Skeletal muscle tissue (tissue), 4 donors: ENCODE data around the gene METTL13. TPM values are rescaled to one million over a fixed set of nuclear protein-coding genes. Genes with fewer than 3 reads are reported as not detected.
A peak's percentile ranks its signal among the peaks of the same experiment; 100 is the strongest.

Experiments used
- H3K27ac ChIP-seq: one replicate; pipeline ENCODE4 v1.7.0; 2013; ENCODE audit warnings: mild to moderate bottlenecking, low read depth, low read length, inconsistent platforms
- H3K27me3 ChIP-seq, 3 donors: one replicate each; pipeline ENCODE4 v1.7.0; 2013; ENCODE audit warnings: low read length in 3 of 3; ENCODE audit not compliant: control insufficient read depth in 3 of 3, insufficient read depth in 3 of 3
- H3K36me3 ChIP-seq, 3 donors: one replicate each; pipeline ENCODE4 v1.7.0; 2013; ENCODE audit warnings: low read length in 3 of 3; ENCODE audit not compliant: control insufficient read depth in 3 of 3, insufficient read depth in 3 of 3
- H3K4me1 ChIP-seq, 3 donors: one replicate each; pipeline ENCODE4 v1.7.0; 2013; ENCODE audit warnings: low read length in 3 of 3, mild to moderate bottlenecking in 3 of 3; ENCODE audit not compliant: control insufficient read depth in 3 of 3, insufficient read depth in 3 of 3
- H3K4me3 ChIP-seq, 3 donors: one replicate each; pipeline ENCODE4 v1.7.0; 2013; ENCODE audit warnings: low read length in 3 of 3
- H3K9ac ChIP-seq, 3 donors: one replicate each; pipeline ENCODE4 v1.7.0; 2013; ENCODE audit warnings: low read length in 3 of 3, mild to moderate bottlenecking in 3 of 3, moderate library complexity in 2 of 3, low read depth in 1 of 3
- H3K9me3 ChIP-seq, 3 donors: one replicate each; pipeline ENCODE4 v1.7.0; 2013; ENCODE audit warnings: low read length in 3 of 3; ENCODE audit not compliant: control insufficient read depth in 3 of 3
- total RNA-seq: library from RNA; depleted of rRNA; stranded (reverse); fragments of >200 nt; gene quantifications from one replicate; pipeline ENCODE4 v1.2.3, GENCODE V29; 2014
- donor health status: Osteomylitis.

The METTL13 gene, protein sequence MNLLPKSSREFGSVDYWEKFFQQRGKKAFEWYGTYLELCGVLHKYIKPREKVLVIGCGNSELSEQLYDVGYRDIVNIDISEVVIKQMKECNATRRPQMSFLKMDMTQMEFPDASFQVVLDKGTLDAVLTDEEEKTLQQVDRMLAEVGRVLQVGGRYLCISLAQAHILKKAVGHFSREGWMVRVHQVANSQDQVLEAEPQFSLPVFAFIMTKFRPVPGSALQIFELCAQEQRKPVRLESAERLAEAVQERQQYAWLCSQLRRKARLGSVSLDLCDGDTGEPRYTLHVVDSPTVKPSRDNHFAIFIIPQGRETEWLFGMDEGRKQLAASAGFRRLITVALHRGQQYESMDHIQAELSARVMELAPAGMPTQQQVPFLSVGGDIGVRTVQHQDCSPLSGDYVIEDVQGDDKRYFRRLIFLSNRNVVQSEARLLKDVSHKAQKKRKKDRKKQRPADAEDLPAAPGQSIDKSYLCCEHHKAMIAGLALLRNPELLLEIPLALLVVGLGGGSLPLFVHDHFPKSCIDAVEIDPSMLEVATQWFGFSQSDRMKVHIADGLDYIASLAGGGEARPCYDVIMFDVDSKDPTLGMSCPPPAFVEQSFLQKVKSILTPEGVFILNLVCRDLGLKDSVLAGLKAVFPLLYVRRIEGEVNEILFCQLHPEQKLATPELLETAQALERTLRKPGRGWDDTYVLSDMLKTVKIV
- 11.0 TPM for total RNA-seq

DNA sequence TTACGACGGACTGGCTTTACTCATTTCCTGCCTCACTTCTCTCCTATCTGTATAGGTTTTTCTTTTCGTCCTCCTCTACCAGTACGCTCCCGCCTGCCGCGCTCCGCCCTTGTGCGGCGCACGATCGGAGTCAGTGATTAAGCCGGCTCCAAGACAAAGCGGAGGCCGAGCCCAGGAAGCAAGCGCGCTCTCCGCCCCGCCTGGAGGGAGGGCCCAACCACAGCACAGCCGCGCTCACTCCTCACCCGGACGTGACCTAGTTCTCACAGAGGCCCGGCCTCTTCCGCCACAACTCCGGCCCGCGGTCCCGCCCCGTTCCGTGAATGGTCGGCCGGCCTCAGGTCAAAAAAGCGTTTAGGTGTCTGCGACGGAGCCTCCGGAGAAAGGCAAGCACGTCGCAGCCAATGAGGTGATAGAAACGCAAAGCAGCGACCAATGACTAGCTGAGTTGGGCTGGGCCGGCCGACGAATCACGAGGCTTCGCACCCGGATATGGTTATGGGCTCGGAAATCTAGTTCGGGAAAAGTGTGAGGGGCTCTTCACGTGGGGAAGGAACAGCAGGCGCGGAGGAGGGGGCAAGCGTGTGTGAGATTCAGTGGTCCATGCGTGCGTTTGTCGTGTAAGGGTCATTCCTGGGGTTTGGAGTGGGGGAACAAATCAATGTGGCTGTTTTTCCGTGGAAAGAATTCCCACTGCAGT lies at the start of gene METTL13:
Gene METTL13, plus strand, starts transcription at position 485 of the 700 bp plus-strand sequence. CDS start 308 bp downstream, outside the sequence.
- Histone ChIP-seq H3K27me3 (no peaks in the 10 kb centered on the region), H3K9me3 (no peaks in the 10 kb centered on the region), H3K4me1 (peaks cover 34 to 50% (median 36%) of the 10 kb centered on the region in 3 donors), H3K4me3 (peak within 1 kb of the TSS; percentile 91 to 99 (median 98)), H3K36me3 (peaks cover 18 to 25% (median 24%) of the 10 kb centered on the region in 3 donors), H3K9ac (peak within 1 kb of the TSS; percentile 88 to 97 (median 96)), H3K27ac (peak within 1 kb of the TSS; percentile 85)

- peaks cover 6 to 14% (median 7%) of the 10 kb centered on the region in 3 donors for H3K4me1 ChIP-seq
- H3K4me3 ChIP-seq = no peak overlapping the region
- H3K27ac ChIP-seq = no peak overlapping the region
- no peaks in the 10 kb centered on the region for H3K27me3 ChIP-seq
- peaks cover 9 to 27% (median 12%) of the 10 kb centered on the region in 3 donors for H3K36me3 ChIP-seq
- no peaks in the 10 kb centered on the region for H3K9me3 ChIP-seq
- no peak overlapping the region for H3K9ac ChIP-seq
Measured at GRCh38 chr1:171736196-171736595, 45.3 kb upstream of the METTL13 start.

DNA sequence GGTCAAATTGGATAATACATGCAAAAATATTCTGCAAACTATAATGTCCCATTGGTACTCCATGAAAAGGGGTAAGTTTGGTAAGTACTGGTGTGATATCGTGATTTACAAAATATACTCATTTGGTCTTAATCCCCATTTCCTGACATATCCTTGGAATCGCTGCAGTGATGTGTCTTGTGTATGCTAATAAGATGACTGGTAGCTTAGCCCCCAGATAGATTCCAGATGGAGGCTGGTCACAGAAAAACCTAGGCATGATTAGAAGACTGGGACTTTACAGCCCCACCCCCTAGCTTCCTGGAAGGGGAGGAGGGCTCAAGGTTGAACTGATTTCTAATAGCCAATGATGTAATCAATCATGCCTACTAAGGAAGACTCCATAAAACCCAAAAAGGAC lies 42.5 kb upstream of the METTL13 start:
- no peak overlapping the region for H3K9ac ChIP-seq
- H3K36me3 ChIP-seq = peaks cover 7 to 27% (median 12%) of the 10 kb centered on the region in 3 donors
- H3K4me3 ChIP-seq = no peak overlapping the region
- peaks cover 15 to 21% (median 17%) of the 10 kb centered on the region in 3 donors for H3K4me1 ChIP-seq
- H3K27ac ChIP-seq = no peak overlapping the region
- H3K27me3 ChIP-seq = no peaks in the 10 kb centered on the region
- no peaks in the 10 kb centered on the region for H3K9me3 ChIP-seq

DNA sequence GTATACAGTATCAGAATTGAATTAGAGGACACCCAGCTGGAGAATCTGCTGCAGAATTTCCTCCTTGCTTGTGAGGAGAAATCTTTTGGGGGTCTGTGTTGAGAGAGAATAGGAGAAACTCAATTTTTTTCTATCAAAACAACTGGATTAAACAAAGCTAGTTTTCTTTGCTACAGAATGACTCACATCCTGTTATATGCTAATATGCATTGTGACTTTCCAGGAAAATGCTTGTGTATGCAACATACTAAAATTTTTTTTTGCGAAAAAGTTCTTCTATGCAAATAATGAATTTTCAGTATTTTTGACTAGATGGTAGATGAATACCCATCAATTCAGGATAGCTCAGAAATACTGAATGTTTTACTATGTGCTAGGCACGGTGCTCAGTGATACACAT lies 41.8 kb upstream of the METTL13 start:
- H3K4me3 ChIP-seq = no peak overlapping the region
- H3K27me3 ChIP-seq = no peaks in the 10 kb centered on the region
- H3K9me3 ChIP-seq = no peaks in the 10 kb centered on the region
- peaks cover 7 to 27% (median 12%) of the 10 kb centered on the region in 3 donors for H3K36me3 ChIP-seq
- peaks cover 20 to 26% (median 21%) of the 10 kb centered on the region in 3 donors for H3K4me1 ChIP-seq
- peak overlapping the region in 1 of 3 donors; percentile 25 for H3K9ac ChIP-seq
- H3K27ac ChIP-seq = no peak overlapping the region

DNA sequence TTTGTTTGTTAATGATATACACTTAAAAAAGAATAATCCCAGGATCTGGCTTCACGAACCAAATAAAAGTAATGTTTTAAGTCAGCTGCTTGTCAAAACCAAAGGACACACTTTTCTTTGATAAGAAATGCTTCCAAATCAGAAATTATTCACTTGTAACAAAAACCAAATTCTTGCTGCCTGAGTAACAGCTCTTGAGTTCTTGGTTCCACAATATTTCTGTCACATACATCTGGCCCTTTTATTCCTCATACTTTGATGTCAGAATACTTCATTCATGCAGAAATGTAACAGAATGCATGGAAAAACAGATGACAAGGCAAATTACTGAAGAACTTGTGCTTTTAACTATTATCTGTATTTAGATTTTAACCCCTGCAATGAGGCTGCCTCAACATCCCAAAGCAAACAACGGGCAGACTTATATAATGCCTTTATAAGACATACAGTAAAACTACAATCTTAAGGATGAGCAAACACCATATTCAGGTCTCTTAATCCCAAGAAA lies 41.0 kb upstream of the METTL13 start:
- peaks cover 20 to 26% (median 21%) of the 10 kb centered on the region in 3 donors for H3K4me1 ChIP-seq
- H3K9me3 ChIP-seq = no peaks in the 10 kb centered on the region
- H3K4me3 ChIP-seq = peak overlapping the region in 2 of 3 donors; percentile 90 to 97
- H3K9ac ChIP-seq = peak overlapping the region in 1 of 3 donors; percentile 95
- no peak overlapping the region for H3K27ac ChIP-seq
- H3K27me3 ChIP-seq = no peaks in the 10 kb centered on the region
- H3K36me3 ChIP-seq = peaks cover 7 to 25% (median 12%) of the 10 kb centered on the region in 3 donors

DNA sequence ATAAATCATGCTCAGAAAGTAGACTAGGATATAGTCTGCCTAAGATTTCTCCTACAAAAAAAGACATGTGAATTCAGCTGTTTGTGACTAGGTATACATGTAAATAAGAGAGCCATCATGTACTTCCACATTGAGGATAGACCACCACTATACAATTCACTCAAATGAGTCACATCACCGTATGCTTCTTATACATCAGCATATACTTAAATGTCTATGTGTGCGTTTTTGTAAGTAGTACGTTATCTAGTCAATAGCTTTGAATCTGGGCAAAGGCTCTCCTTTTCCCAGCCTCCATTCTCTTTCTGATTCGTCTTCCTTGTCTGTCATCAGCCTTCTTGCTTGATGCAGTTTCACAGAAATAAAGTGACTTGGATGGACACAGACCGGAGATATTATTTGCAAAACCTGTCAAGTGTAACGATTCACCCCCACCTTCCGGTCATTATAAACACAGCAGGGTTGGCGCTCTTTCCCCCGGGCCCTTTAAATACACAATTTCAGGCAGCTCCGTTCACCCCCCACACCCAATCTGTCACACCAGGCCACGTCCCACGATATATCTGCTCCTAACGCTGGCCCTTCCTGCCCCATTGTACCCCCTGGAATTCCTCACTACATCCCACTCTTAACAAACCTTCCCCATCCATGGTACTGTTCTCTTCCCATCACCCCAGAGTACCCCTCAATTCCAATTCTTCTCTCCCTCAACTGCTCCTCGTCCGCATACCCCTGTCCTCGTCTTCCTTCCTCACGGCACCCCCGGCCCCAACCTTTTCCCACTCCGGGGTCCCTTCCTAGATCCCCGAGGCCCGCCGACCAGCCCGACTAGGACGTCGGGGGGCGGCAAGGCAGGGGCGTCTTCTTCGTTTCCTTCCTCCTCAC lies 40.2 kb upstream of the METTL13 start:
- Histone ChIP-seq H3K9me3 (no peaks in the 10 kb centered on the region), H3K36me3 (peaks cover 5 to 17% (median 9%) of the 10 kb centered on the region in 3 donors), H3K4me1 (peaks cover 20 to 26% (median 21%) of the 10 kb centered on the region in 3 donors), H3K27me3 (no peaks in the 10 kb centered on the region), H3K27ac (peak overlapping the region; percentile 98), H3K4me3 (peak overlapping the region; percentile 90 to 97 (median 96)), H3K9ac (peak overlapping the region; percentile 95 to 97 (median 95))

GRCh38 chr1:171741872-171742576 lies 39.4 kb upstream of the METTL13 start, which contains the start of gene VAMP4:
Gene VAMP4 (minus strand): TSS chr1:171742065. CDS start chr1:171738414, 3,651 bp downstream.
- H3K36me3 ChIP-seq = peaks cover 0 to 12% (median 2%) of the 10 kb centered on the region in 3 donors
- peaks cover 20 to 26% (median 21%) of the 10 kb centered on the region in 3 donors for H3K4me1 ChIP-seq
- H3K9me3 ChIP-seq = no peaks in the 10 kb centered on the region
- H3K27ac ChIP-seq = peak within 1 kb of the TSS; percentile 98
- no peaks in the 10 kb centered on the region for H3K27me3 ChIP-seq
- peak within 1 kb of the TSS; percentile 95 to 97 (median 95) for H3K9ac ChIP-seq
- H3K4me3 ChIP-seq = peak within 1 kb of the TSS; percentile 90 to 97 (median 96)

GRCh38 chr1:171742577-171742922 lies 38.9 kb upstream of the METTL13 start:
- H3K4me3 ChIP-seq = peak overlapping the region; percentile 90 to 97 (median 96)
- no peaks in the 10 kb centered on the region for H3K9me3 ChIP-seq
- peaks cover 0 to 8% (median 0%) of the 10 kb centered on the region in 3 donors for H3K36me3 ChIP-seq
- H3K4me1 ChIP-seq = peaks cover 20 to 26% (median 21%) of the 10 kb centered on the region in 3 donors
- H3K27me3 ChIP-seq = no peaks in the 10 kb centered on the region
- H3K27ac ChIP-seq = peak overlapping the region; percentile 98
- peak overlapping the region; percentile 95 to 97 (median 95) for H3K9ac ChIP-seq
